Stomach smooth muscle (tissue), 2 donors: ENCODE data around the gene ENPP3.
"Not testable (repeated sequence)": the region's sequence is repeated elsewhere in the genome, so short reads cannot be mapped to it uniquely, and the experiment has no call there.

Source experiments
- H3K27ac ChIP-seq: one replicate; pipeline ENCODE4 v1.7.0; 2013; ENCODE audit warnings: mild to moderate bottlenecking, low read length, inconsistent platforms
- H3K27me3 ChIP-seq, 2 donors: one replicate each; pipeline ENCODE4 v1.7.0; 2013; ENCODE audit warnings: low read length in 2 of 2; ENCODE audit not compliant: insufficient read depth in 2 of 2, control insufficient read depth in 1 of 2
- H3K36me3 ChIP-seq, 2 donors: one replicate each; pipeline ENCODE4 v1.7.0; 2013; ENCODE audit warnings: low read length in 2 of 2; ENCODE audit not compliant: control insufficient read depth in 2 of 2, insufficient read depth in 2 of 2
- H3K4me1 ChIP-seq: one replicate; pipeline ENCODE4 v1.7.0; 2013; ENCODE audit warnings: low read length; ENCODE audit not compliant: control insufficient read depth, insufficient read depth
- H3K4me3 ChIP-seq, 2 donors: one replicate each; pipeline ENCODE4 v1.7.0; 2013; ENCODE audit warnings: low read length in 2 of 2
- H3K9ac ChIP-seq, 2 donors: one replicate each; pipeline ENCODE4 v1.7.0; 2013; ENCODE audit warnings: low read length in 2 of 2, mild to moderate bottlenecking in 1 of 2
- H3K9me3 ChIP-seq, 2 donors: one replicate each; pipeline ENCODE4 v1.7.0; 2013; ENCODE audit warnings: low read length in 2 of 2; ENCODE audit not compliant: control insufficient read depth in 2 of 2
- donor health status: healthy.
- donor health status: Pancreatic carcinoma.

ENPP3 gene

DNA sequence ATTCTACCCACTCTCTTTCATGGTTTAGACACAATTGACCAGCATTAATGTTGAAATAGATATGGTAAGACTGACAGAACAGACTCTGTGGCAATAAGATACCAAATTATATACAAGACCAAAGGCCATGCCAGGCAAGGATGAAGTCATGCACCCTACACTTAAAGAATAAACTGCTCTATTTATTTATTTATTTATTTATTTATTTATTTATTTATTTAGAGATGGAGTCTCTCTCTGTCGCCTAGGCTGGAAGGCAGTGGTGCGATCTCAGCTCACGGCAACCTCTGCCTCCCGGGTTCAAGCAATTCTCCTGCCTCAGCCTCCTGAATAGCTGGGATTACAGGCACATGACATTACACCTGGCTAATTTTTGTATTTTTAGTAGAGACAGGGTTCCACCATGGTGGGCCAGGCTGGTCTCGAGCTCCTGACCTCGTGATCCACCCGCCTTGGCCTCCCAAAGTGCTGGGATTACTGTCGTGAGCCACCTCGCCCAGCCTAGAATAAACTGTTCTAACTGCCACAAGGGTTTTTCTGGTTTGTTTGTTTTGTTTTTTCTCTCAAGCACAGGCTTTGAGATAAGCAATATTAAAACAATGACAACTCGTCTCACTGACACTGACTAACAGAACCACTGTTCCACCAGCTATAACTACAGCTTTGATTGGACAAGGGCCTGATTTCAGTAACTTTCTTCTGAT is 114.1 kb downstream of the ENPP3 start:
- H3K9me3 ChIP-seq, H3K9ac ChIP-seq, H3K27ac ChIP-seq, H3K4me1 ChIP-seq, H3K27me3 ChIP-seq, H3K4me3 ChIP-seq, H3K36me3 ChIP-seq: not testable (repeated sequence)

DNA sequence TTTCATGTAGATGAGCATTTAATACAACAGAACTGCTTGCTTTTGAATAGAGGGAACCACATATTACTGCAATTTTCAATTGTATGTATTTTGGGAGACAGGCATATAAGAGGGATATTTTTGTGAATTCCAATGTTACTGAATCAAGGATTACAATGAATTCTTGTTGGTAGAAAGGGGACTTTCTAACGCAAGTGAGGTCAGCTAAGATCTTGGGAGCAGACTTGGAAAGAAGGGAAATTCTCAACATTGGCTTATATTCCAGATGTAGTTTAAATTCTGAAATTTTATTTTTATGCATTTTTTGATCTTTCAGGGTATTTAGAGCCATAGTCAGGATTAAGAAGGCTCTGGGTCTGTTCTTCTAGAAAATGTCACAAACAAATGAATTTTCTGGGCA is 117.0 kb downstream of the ENPP3 start:
- Histone ChIP-seq H3K9ac (no peak overlapping the region), H3K4me3 (no peak overlapping the region), H3K27me3 (no peaks in the 10 kb centered on the region), H3K27ac (no peak overlapping the region), H3K4me1 (no peaks in the 10 kb centered on the region), H3K36me3 (no peaks in the 10 kb centered on the region), H3K9me3 (no peaks in the 10 kb centered on the region)

DNA sequence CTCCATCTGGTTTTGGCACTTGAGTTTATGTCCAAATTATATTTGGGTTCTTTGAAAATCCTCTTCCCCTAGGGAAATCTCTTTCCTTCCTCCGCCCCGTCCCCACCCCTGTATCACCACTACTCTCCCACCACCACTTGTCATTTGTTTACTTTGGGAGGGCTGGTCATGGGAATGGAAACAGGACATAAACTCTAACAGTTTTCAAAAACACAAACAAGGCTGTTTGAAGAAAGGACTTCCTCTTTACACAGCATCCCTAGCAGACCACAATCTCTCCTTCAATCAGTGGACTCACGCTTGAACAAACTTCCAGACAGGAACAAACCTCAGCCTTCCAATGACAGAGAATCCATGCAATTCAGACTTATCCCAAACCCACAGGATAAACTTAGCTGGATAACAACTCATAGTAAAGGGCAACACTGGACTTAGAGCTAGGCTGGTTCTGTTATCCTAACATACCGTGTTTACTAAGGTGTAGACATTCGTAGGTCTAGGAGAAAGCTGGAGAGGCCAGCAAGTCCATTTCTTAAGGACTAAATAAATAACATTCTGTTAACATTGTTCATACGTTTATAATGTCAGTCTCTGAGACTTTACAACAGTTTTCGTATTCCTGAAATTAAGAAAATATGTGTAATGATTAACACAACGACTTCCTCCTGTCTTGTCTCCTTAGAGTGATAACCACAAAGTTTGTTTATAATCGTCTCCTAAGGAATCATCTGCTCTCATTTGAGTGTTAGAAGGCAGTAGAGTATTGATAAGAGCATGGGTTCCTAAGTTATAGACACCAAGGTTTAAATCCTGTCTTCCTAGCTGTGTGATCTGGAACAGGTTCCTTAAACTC is 117.8 kb downstream of the ENPP3 start:
- no peaks in the 10 kb centered on the region for H3K4me1 ChIP-seq
- no peak overlapping the region for H3K4me3 ChIP-seq
- H3K9me3 ChIP-seq, result no peaks in the 10 kb centered on the region
- no peaks in the 10 kb centered on the region for H3K27me3 ChIP-seq
- H3K9ac ChIP-seq, result no peak overlapping the region
- H3K36me3 ChIP-seq, result no peaks in the 10 kb centered on the region
- no peak overlapping the region for H3K27ac ChIP-seq

DNA sequence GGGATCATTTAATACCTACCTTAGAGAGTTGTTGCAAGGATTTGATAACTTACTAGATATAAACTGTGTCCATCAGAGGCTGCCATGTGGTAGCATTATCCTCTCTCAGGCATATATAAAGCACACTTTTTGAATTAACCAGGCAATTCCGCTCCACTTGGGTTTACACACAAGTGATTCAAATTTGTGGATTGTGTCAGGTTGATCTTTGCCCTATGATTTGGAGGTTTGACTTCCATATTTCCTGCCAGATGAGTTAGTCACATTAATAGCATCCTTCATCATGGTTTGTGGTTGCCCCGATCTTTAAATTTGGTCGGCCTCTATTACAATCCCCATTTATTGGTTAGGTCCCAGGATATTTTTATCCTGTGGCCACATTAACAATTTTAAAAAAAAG is 118.5 kb downstream of the ENPP3 start:
- H3K27ac ChIP-seq, result no peak overlapping the region
- no peaks in the 10 kb centered on the region for H3K27me3 ChIP-seq
- no peak overlapping the region for H3K9ac ChIP-seq
- no peaks in the 10 kb centered on the region for H3K4me1 ChIP-seq
- no peaks in the 10 kb centered on the region for H3K9me3 ChIP-seq
- no peak overlapping the region for H3K4me3 ChIP-seq
- H3K36me3 ChIP-seq, result no peaks in the 10 kb centered on the region

DNA sequence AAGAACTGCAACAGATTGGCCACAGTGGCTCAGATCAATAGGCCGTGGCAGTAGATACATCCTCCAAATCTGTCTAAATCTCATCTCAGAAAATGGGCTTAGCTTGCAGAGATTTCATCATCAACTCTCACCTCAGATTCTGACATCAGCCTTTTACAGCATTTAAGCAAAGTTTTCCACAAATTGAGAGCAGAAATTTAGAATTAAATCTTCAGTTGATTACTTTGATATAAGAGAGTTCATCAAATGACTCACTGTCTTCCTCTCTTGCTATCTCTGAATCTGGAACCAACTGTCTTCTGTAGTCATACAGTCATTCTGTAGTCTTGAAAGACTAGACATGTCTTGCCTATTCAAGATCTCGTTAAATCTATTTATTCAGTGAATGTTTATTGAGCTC is 118.9 kb downstream of the ENPP3 start:
- Histone ChIP-seq H3K4me3 (no peak overlapping the region), H3K4me1 (no peaks in the 10 kb centered on the region), H3K36me3 (no peaks in the 10 kb centered on the region), H3K9ac (no peak overlapping the region), H3K9me3 (no peaks in the 10 kb centered on the region), H3K27me3 (no peaks in the 10 kb centered on the region), H3K27ac (no peak overlapping the region)

DNA sequence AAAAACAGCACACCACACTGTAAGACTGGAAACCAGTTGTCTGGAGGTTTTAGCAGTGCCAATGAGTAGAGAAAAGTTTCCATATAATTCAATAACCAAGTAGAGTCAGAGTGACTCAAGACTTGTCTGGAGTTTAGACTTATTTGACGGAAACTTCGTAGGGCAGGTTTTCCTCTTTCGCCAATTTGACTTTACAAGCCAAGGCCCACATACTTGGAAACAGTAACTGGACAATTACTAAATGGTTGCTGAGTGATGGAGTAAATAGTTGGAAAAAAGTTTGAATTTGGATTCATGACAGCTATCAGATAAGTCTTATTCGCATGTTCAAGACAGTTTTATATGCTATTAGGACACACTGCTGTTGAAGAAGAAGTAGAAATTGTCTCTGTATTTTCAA is 121.8 kb downstream of the ENPP3 start:
- no peaks in the 10 kb centered on the region for H3K4me1 ChIP-seq
- H3K27ac ChIP-seq, result no peak overlapping the region
- H3K27me3 ChIP-seq, result no peaks in the 10 kb centered on the region
- H3K36me3 ChIP-seq, result no peaks in the 10 kb centered on the region
- H3K9me3 ChIP-seq, result no peaks in the 10 kb centered on the region
- H3K4me3 ChIP-seq, result no peak overlapping the region
- no peak overlapping the region for H3K9ac ChIP-seq

DNA sequence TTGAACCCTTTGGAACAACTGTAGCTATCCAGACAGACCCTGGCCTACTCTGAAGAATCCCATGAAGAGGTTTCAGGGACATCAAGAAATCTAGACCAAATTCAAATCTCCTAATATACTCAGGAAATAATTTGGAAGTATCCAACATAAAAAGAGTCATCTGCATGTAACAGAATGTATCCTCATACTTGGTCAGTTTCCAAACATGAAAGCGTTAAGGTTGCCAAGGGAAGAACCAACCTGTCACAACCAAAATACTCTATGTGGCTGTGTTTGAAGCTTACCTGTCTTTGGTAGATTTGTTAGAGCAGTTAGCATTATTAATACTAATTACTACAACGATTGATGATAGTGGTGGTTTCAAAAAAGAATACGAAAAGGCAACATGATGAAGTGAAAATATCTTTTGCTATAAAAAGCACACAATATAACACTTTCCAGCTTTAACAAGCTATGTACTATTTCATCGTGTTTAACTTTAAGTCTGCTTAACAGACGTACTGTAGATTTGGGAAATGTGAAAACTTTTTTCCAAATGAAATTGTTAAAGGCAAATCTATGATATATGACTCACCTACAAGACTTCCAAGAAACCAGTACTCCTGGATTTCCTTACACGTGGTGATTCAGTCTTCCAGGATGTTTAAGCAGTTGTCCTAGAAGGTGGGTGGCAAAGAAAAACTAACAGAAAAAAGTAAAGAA is 124.1 kb downstream of the ENPP3 start:
- Histone ChIP-seq H3K4me1 (peaks cover 6% of the 10 kb centered on the region), H3K4me3 (no peak overlapping the region), H3K27me3 (no peaks in the 10 kb centered on the region), H3K27ac (no peak overlapping the region), H3K9ac (no peak overlapping the region), H3K36me3 (no peaks in the 10 kb centered on the region), H3K9me3 (no peaks in the 10 kb centered on the region)

DNA sequence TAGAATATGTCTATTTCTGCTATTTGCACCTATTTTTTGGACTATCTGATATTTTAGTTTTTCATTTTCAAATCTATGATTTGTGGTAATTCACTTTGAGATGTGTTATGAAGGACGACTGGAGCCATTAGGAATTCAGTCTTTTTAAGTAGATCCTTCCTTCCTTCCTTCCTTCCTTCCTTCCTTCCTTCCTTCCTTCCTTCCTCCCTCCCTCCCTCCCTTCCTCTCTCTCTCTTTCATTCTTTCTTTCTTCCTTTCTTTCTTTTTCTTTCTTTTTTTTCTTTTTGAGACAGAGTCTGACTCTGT is 124.6 kb downstream of the ENPP3 start:
- Histone ChIP-seq H3K27me3 (no peaks in the 10 kb centered on the region), H3K9ac (no peak overlapping the region), H3K4me3 (no peak overlapping the region), H3K27ac (no peak overlapping the region), H3K9me3 (no peaks in the 10 kb centered on the region), H3K36me3 (no peaks in the 10 kb centered on the region), H3K4me1 (peaks cover 6% of the 10 kb centered on the region)

DNA sequence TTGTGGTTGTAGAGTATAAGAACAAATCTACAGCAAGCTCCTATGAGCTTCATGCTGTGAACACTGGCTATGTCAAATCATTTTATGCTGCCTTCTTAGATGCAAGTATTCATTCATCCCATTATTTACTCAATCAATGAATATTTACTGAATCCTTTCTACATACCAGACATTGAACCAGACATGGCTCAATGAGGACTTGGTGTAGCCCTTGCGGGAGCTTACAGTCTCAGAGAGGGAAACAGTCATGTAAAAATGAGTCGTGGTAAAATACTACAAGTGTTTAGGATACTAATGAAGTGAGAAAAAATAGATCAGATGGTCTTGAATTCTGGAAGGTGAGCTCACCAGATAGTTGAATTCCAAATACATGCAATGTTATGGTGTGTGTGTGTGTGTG is 125.9 kb downstream of the ENPP3 start:
- H3K27ac ChIP-seq, result no peak overlapping the region
- H3K36me3 ChIP-seq, result no peaks in the 10 kb centered on the region
- H3K9ac ChIP-seq, result no peak overlapping the region
- H3K4me1 ChIP-seq, result peaks cover 6% of the 10 kb centered on the region
- H3K9me3 ChIP-seq, result no peaks in the 10 kb centered on the region
- H3K4me3 ChIP-seq, result no peak overlapping the region
- no peaks in the 10 kb centered on the region for H3K27me3 ChIP-seq

DNA sequence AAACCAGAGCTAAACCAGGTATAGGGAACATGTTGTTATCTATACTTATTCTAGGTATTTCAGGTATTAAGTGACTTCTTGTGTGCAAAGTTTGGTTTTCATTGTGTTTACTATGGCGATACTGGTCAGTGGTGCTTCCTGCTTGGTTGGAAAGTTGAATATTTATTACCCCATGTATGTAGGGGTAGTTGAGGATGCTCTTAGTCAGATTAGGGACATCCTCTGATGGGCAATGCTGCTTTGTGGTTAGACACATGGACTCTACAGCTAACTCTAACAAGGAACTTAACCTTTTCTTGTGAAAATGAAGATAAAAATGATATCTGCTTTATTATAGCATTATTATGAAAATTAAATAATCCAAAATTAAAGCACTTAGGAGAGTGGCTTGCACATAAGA is 126.6 kb downstream of the ENPP3 start:
- H3K4me3 ChIP-seq, result no peak overlapping the region
- no peaks in the 10 kb centered on the region for H3K36me3 ChIP-seq
- H3K27ac ChIP-seq, result no peak overlapping the region
- H3K9me3 ChIP-seq, result no peaks in the 10 kb centered on the region
- H3K9ac ChIP-seq, result no peak overlapping the region
- H3K4me1 ChIP-seq, result peaks cover 6% of the 10 kb centered on the region
- H3K27me3 ChIP-seq, result no peaks in the 10 kb centered on the region

DNA sequence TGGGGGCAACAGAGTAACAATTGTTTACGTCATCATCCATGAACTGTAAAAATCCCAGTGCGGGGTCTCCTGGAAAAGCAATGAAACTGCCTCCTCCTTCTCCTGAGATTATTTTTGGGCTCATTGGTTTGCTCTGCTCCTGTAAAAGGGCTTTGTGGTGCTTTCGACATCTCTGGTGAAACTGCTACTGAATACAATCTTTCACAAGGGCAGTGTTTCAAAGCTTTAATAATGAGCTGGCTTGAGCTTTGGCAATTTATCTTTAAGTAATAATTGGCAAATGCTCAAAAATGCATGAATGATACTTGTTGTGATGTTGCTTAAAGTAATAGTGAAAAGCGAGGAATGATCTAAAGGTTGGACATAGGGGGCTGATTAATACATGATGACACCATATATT is 127.2 kb downstream of the ENPP3 start:
- no peaks in the 10 kb centered on the region for H3K9me3 ChIP-seq
- no peaks in the 10 kb centered on the region for H3K27me3 ChIP-seq
- no peak overlapping the region for H3K9ac ChIP-seq
- no peak overlapping the region for H3K27ac ChIP-seq
- H3K4me1 ChIP-seq, result peaks cover 6% of the 10 kb centered on the region
- no peaks in the 10 kb centered on the region for H3K36me3 ChIP-seq
- no peak overlapping the region for H3K4me3 ChIP-seq
